Epithelial cell of alveolus of lung (primary cell): ENCODE data around the gene LDHD. TPM values are rescaled to one million over a fixed set of nuclear protein-coding genes. Genes with fewer than 3 reads are reported as not detected.

Experiments used
- total RNA-seq: library from RNA; depleted of rRNA; stranded (reverse); fragments of >200 nt; gene quantifications from 2 replicates; pipeline ENCODE4 v1.2.1, GENCODE V29; 2015

The LDHD gene
- total RNA-seq = 0.16 and 0.52 TPM in 2 replicates

GRCh38 chr16:75116081-75116910 is at the start of gene LDHD:
Gene LDHD, minus strand, starts transcription at chr16:75116780. Its CDS starts 60 bp downstream, at chr16:75116720.

GRCh38 chr16:75148311-75149195 is 32.0 kb upstream of the LDHD start, which contains the start of gene ZFP1:
Gene ZFP1, plus strand, starts transcription at chr16:75148524. Its CDS starts 4,428 bp downstream, at chr16:75152952.

Other genes starting within 250 kb of the LDHD start
- gene WDR59, start 131.7 kb downstream of the LDHD start, total RNA-seq = 9.2 and 20.7 TPM in 2 replicates
- gene ZNRF1, start 117.8 kb downstream of the LDHD start, total RNA-seq = 27.5 and 45.6 TPM in 2 replicates
- 12.2 and 13.8 TPM in 2 replicates for gene ZFP1, start 31.7 kb upstream of the LDHD start, total RNA-seq
- gene CTRB2, start 90.4 kb upstream of the LDHD start, total RNA-seq = not detected in 2 replicates
- not detected in 2 replicates for gene CTRB1, start 102.2 kb upstream of the LDHD start, total RNA-seq
- 69.4 and 81.5 TPM in 2 replicates for gene BCAR1, start 134.8 kb upstream of the LDHD start, total RNA-seq